A549 treated with RU486 at 1 μM for 4 hours (cell line): Measurements from ENCODE around the gene FCN2. TPM values are rescaled to one million over a fixed set of nuclear protein-coding genes. Genes with fewer than 3 reads are reported as not detected.

Experiments used
- total RNA-seq: library from RNA; stranded (reverse); fragments of 200-300 nt; extraction: Qiagen RNA extraction; gene quantifications from 5 replicates; pipeline ENCODE4 v1.2.3, GENCODE V29; 2022; ENCODE audit warnings: low read depth

The FCN2 gene
- not detected in 5 replicates for total RNA-seq

GRCh38 chr9:134880484-134881312, at the start of gene FCN2:
FCN2 (plus strand) TSS chr9:134880810; CDS start chr9:134880822, 12 bp downstream.

DNA sequence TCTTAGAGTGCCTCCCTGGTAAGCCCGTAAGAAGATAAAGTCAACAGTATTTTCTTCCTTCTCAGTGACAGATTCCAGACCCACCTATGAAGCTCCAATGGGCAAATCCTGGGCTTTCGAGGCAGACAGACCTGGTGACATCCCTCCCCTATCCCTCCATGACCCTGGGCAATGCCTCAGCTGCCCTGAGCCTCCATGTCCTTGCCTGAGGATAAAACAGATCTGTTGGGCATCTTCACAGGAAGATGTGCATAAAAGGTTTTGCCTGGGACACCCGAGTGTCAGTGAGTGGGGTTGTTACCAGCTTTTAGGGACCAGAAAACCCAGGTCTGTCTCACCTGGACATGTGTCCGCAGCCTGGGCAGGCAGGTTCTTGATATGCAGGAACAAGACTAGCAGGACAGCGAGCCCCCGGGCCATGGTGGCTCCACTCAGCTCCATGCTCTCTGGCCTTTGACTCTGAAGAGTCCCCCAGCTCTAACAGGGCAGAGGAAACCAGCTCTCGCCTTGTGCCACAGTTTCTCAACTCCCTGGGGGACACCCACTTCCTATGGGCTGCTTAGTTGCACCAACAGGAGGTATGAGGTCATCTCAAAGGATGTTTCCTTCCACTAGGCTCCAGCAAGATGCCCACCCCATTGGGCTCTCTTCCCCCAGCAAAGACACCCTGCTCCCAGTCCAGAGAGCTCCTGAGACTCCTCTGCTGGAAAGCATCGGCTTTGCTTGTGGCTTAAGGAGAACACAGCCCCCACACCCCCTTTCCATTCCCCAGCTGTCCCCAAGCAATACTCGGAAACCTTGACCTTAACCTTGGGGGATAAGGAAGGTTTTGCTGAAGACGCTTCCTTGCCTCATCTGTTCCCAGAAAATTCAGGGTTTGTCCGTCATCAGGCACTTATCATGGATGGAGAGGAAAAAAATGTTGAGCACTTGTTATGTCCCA, 37.1 kb downstream of the FCN2 start, which contains the start of gene FCN1:
FCN1 (minus strand) TSS at position 482 of the 943 bp plus-strand sequence; CDS start at position 441, 41 bp downstream.

Other genes with a start within 250 kb of the FCN2 start
- gene COL5A1, start 239.0 kb upstream of the FCN2 start, total RNA-seq, result 28.6 to 57.4 TPM (median 47.8 TPM) in 5 replicates
- not detected in 5 replicates for gene FCN1, start 37.1 kb downstream of the FCN2 start, total RNA-seq
- gene OLFM1, start 206.9 kb downstream of the FCN2 start, total RNA-seq, result 8.9 to 10.1 TPM (median 9.9 TPM) in 5 replicates